NB4 (cell line): ENCODE results near the gene IMP3.
A peak's percentile ranks its signal among the peaks of the same experiment; 100 is the strongest.

Experiments used
- CTCF ChIP-seq: IDR thresholded peaks from one replicate; pipeline ENCODE4 v1.5.1; 2012; ENCODE audit warnings: low read depth, low read length
- MAX ChIP-seq: IDR thresholded peaks from 2 replicates; pipeline ENCODE4 v1.6.1; 2011; ENCODE audit warnings: low read depth, low read length
- POLR2A ChIP-seq: IDR thresholded peaks from 2 replicates; pipeline ENCODE4 v1.6.1; 2011; ENCODE audit warnings: mild to moderate bottlenecking; ENCODE audit not compliant: insufficient read length; ENCODE audit errors: extremely low read depth

- TF ChIP-seq CTCF (no peak), POLR2A (no peak), MAX (peak; percentile 64)
Measured at GRCh38 chr15:75673426-75674235, 33.6 kb upstream of the IMP3 start.
